ENCODE measurements around the gene ST6GALNAC4.

Gene ST6GALNAC4

GRCh38 chr9:127916720-127917581 lies at the start of gene ST6GALNAC4:
TSS of gene ST6GALNAC4 (minus strand) at chr9:127917041. CDS start at chr9:127916419, 622 bp downstream.
- peak; percentile 44 for DNase-seq

GRCh38 chr9:127965953-127966352 lies 49.1 kb upstream of the ST6GALNAC4 start:
- DNase-seq, result no peak

GRCh38 chr9:127963359-127964064 lies 46.7 kb upstream of the ST6GALNAC4 start:
- DNase-seq, result no peak

GRCh38 chr9:127963041-127963358 lies 46.2 kb upstream of the ST6GALNAC4 start:
- no peak for DNase-seq

- DNase-seq, result no peak
Measured at GRCh38 chr9:127962278-127962677, 45.4 kb upstream of the ST6GALNAC4 start.

GRCh38 chr9:127961613-127962155 lies 44.8 kb upstream of the ST6GALNAC4 start:
- DNase-seq, result no peak

- no peak for DNase-seq
Measured at GRCh38 chr9:127961155-127961490, 44.3 kb upstream of the ST6GALNAC4 start.

GRCh38 chr9:127960410-127961154 lies 43.7 kb upstream of the ST6GALNAC4 start:
- DNase-seq, result no peak

- DNase-seq, result no peak
Measured at GRCh38 chr9:127959841-127960409, 43.1 kb upstream of the ST6GALNAC4 start.

- DNase-seq, result no peak
Measured at GRCh38 chr9:127959398-127959797, 42.6 kb upstream of the ST6GALNAC4 start.

GRCh38 chr9:127958728-127959127 lies 41.9 kb upstream of the ST6GALNAC4 start:
- DNase-seq, result no peak

GRCh38 chr9:127955294-127956015 lies 38.6 kb upstream of the ST6GALNAC4 start:
- DNase-seq, result peak; percentile 67

GRCh38 chr9:127954831-127955293 lies 38.0 kb upstream of the ST6GALNAC4 start:
- no peak for DNase-seq

GRCh38 chr9:127953768-127954505 lies 37.1 kb upstream of the ST6GALNAC4 start:
- no peak for DNase-seq

- no peak for DNase-seq
Measured at GRCh38 chr9:127953154-127953553, 36.3 kb upstream of the ST6GALNAC4 start.

GRCh38 chr9:127950513-127951289 lies 33.9 kb upstream of the ST6GALNAC4 start:
- DNase-seq, result peak; percentile 9

GRCh38 chr9:127949827-127950512 lies 33.1 kb upstream of the ST6GALNAC4 start:
- DNase-seq, result no peak

- DNase-seq, result no peak
Measured at GRCh38 chr9:127947841-127948710, 31.2 kb upstream of the ST6GALNAC4 start.

- DNase-seq, result no peak
Measured at GRCh38 chr9:127946728-127947127, 29.9 kb upstream of the ST6GALNAC4 start.
